Gastrocnemius medialis (tissue), 4 donors: ENCODE measurements around the gene OR5K3. TPM values are rescaled to one million over a fixed set of nuclear protein-coding genes. Genes with fewer than 3 reads are reported as not detected.

Source experiments
- ATAC-seq, 2 donors: fragments of 150-250 bp; one replicate each; pipeline ENCODE4 v1.9.1; 2016
- DNase-seq, 2 donors: peaks; one replicate each; pipeline ENCODE4 v3.0.0-alpha.2; 2019
- H3K27ac ChIP-seq, 4 donors: fragments of 200-600 bp; sonication (generic); 1 replicate in 1 of 4; 2 replicates in 3 of 4; pipeline ENCODE4 v1.5.1; 2016 to 2018; ENCODE audit warnings: mild to moderate bottlenecking in 2 of 4, moderate library complexity in 1 of 4
- H3K27me3 ChIP-seq, 3 donors: fragments of 200-600 bp; sonication (generic) in 2 of 3; 1 replicate in 1 of 3; 2 replicates in 2 of 3; pipeline versions ENCODE4 v1.5.1 to v1.6.0; 2016 to 2019; ENCODE audit warnings: mild to moderate bottlenecking in 1 of 3, moderate library complexity in 1 of 3
- H3K36me3 ChIP-seq, 2 donors: fragments of 200-600 bp; sonication (generic) in 1 of 2; one replicate each; pipeline ENCODE4 v1.5.1; 2017 to 2018
- H3K4me1 ChIP-seq, 2 donors: fragments of 200-600 bp; sonication (generic) in 1 of 2; one replicate each; pipeline ENCODE4 v1.5.1; 2016 to 2017; ENCODE audit warnings: mild to moderate bottlenecking in 2 of 2
- H3K4me3 ChIP-seq, 4 donors: fragments of 200-600 bp; sonication (generic) in 3 of 4; 1 replicate in 1 of 4; 2 replicates in 3 of 4; pipeline ENCODE4 v1.5.1; 2016 to 2019; ENCODE audit warnings: mild to moderate bottlenecking in 2 of 4
- H3K9me3 ChIP-seq, 3 donors: fragments of 200-600 bp; sonication (generic) in 2 of 3; 1 replicate in 1 of 3; 2 replicates in 2 of 3; pipeline ENCODE4 v1.5.1; 2016 to 2019
- POLR2A ChIP-seq, 2 donors: fragments of 450-650 bp; IDR thresholded peaks; one replicate each; pipeline ENCODE4 v1.6.1; 2017; ENCODE audit warnings: antibody characterized with exemption in 2 of 2, mild to moderate bottlenecking in 2 of 2, moderate library complexity in 2 of 2
- in situ Hi-C, 4 donors: fragments of 200-750 bp; cut with MboI; loops; one replicate each; pipeline versions ENCODE4 v1.15.0 to v1.8.0; 2017; ENCODE audit warnings: low sequenced_read_pairs in 4 of 4
- intact Hi-C: fragments of 100-400 bp; cut with DNase I; formaldehyde crosslinking; loops from one replicate; pipeline ENCODE4 v1.15.1; 2023; ENCODE audit warnings: low total_unique reads
- total RNA-seq, 4 donors: library from RNA; depleted of rRNA; stranded (reverse); fragments of >200 nt; gene quantifications; one replicate each; pipeline versions ENCODE4 v1.1.0 to v1.2.3, GENCODE V29; 2016
- TF ChIP-seq, protein P1 (sequence below), 5 experiments: fragments of 450-650 bp in 3 of 5; fragments of 200-600 bp in 2 of 5; sonication (generic) in 2 of 5; IDR thresholded peaks in 4 of 5; conservative IDR thresholded peaks in 1 of 5; 1 replicate in 4 of 5; 2 replicates in 1 of 5; pipeline ENCODE4 v1.5.1; 2016 to 2019; ENCODE audit warnings: antibody characterized with exemption in 5 of 5, mild to moderate bottlenecking in 3 of 5, moderate library complexity in 3 of 5

The OR5K3 gene
- not detected for total RNA-seq

- no peaks in the 10 kb centered on the region for H3K27me3 ChIP-seq
Observed at GRCh38 chr3:98390366-98390765, at the start of gene OR5K3. Gene OR5K3 (plus strand): TSS chr3:98390666. CDS start chr3:98390666, 0 bp downstream.

DNA sequence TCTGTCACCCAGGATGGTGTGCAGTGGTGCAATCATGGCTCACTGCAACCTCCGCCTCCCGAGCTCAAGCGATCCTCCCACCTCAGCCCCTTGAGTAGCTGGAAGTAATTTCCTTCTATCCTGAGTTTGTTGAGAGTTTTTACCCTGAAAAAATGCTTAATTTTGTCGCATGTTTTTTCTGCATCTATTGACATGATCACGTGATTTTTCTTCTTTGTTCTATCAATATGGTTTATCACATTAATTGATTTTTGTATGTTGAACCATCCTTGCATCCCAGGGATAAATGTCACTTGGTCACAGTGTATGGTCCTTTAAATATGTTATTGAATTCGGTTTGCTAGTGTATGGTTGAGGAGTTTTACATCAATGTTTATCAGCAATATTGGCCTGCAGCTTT, 48.7 kb upstream of the OR5K3 start:
- Histone ChIP-seq H3K4me1 (no peaks in the 10 kb centered on the region), H3K27ac (no peak overlapping the region), H3K27me3 (no peaks in the 10 kb centered on the region), H3K9me3 (no peaks in the 10 kb centered on the region), H3K4me3 (no peak overlapping the region), H3K36me3 (no peaks in the 10 kb centered on the region)
- DNase-seq (no peak), ATAC-seq (no peak)
- TF ChIP-seq POLR2A (IDR thresholded peaks at IDR 0.05): no peak
- TF ChIP-seq, protein P1, sequence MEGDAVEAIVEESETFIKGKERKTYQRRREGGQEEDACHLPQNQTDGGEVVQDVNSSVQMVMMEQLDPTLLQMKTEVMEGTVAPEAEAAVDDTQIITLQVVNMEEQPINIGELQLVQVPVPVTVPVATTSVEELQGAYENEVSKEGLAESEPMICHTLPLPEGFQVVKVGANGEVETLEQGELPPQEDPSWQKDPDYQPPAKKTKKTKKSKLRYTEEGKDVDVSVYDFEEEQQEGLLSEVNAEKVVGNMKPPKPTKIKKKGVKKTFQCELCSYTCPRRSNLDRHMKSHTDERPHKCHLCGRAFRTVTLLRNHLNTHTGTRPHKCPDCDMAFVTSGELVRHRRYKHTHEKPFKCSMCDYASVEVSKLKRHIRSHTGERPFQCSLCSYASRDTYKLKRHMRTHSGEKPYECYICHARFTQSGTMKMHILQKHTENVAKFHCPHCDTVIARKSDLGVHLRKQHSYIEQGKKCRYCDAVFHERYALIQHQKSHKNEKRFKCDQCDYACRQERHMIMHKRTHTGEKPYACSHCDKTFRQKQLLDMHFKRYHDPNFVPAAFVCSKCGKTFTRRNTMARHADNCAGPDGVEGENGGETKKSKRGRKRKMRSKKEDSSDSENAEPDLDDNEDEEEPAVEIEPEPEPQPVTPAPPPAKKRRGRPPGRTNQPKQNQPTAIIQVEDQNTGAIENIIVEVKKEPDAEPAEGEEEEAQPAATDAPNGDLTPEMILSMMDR (IDR thresholded peaks at IDR 0.05 in 4 of 5, conservative IDR thresholded peaks at IDR 0.05 in 1 of 5): no peak
- intact Hi-C loops: no loop called here
- in situ Hi-C loops: loop anchor here in 2 of 4 donors (25.0 kb wide), 1 partner anchor 304 kb away; the partner anchor contains the start of gene GABRR3 (in 2 of the 2)

More at GRCh38 chr3:98390366-98390765, at the start of gene OR5K3:
- no peak within 1 kb of the TSS for H3K27ac ChIP-seq
- no peaks in the 10 kb centered on the region for H3K9me3 ChIP-seq
- H3K4me3 ChIP-seq: no peak within 1 kb of the TSS
- no peak for ATAC-seq
- H3K4me1 ChIP-seq: no peaks in the 10 kb centered on the region
- intact Hi-C loops (no loop called here), in situ Hi-C loops (no loop called here)
- TF ChIP-seq POLR2A (IDR thresholded peaks at IDR 0.05): no peak
- TF ChIP-seq, protein P1 (IDR thresholded peaks at IDR 0.05 in 4 of 5, conservative IDR thresholded peaks at IDR 0.05 in 1 of 5): no peak
- no peaks in the 10 kb centered on the region for H3K36me3 ChIP-seq
- no peak for DNase-seq

GRCh38 chr3:98343647-98344507, 46.6 kb upstream of the OR5K3 start:
- no peak for DNase-seq
- intact Hi-C loops (no loop called here), in situ Hi-C loops (loop anchor here in 2 of 4 donors (25.0 kb wide), 1 partner anchor 307 kb away; the partner anchor contains the start of gene GABRR3 (in 2 of the 2))
- no peak overlapping the region for H3K27ac ChIP-seq
- no peak overlapping the region for H3K4me3 ChIP-seq
- H3K4me1 ChIP-seq: no peaks in the 10 kb centered on the region
- no peaks in the 10 kb centered on the region for H3K36me3 ChIP-seq
- no peak for ATAC-seq
- TF ChIP-seq POLR2A (IDR thresholded peaks at IDR 0.05): no peak
- TF ChIP-seq, protein P1 (IDR thresholded peaks at IDR 0.05 in 4 of 5, conservative IDR thresholded peaks at IDR 0.05 in 1 of 5): no peak
- H3K27me3 ChIP-seq: no peaks in the 10 kb centered on the region
- no peaks in the 10 kb centered on the region for H3K9me3 ChIP-seq

- ATAC-seq (no peak), DNase-seq (no peak)
- no peak overlapping the region for H3K27ac ChIP-seq
- no peaks in the 10 kb centered on the region for H3K27me3 ChIP-seq
- H3K36me3 ChIP-seq: no peaks in the 10 kb centered on the region
- no peaks in the 10 kb centered on the region for H3K4me1 ChIP-seq
- H3K9me3 ChIP-seq: no peaks in the 10 kb centered on the region
- intact Hi-C loops (no loop called here), in situ Hi-C loops (loop anchor here in 1 of 4 donors (25.0 kb wide), 1 partner anchor 112 kb away; the partner anchor contains the start of gene OR5K1)
- TF ChIP-seq POLR2A (IDR thresholded peaks at IDR 0.05): no peak
- TF ChIP-seq, protein P1 (IDR thresholded peaks at IDR 0.05 in 4 of 5, conservative IDR thresholded peaks at IDR 0.05 in 1 of 5): no peak
- H3K4me3 ChIP-seq: no peak overlapping the region
Observed at GRCh38 chr3:98350082-98350481, 40.4 kb upstream of the OR5K3 start.
